HepG2 (cell line): ENCODE results near the gene SYNE2. TPM values are rescaled to one million over a fixed set of nuclear protein-coding genes. Genes with fewer than 3 reads are reported as not detected.

Source experiments
- ATAC-seq: fragments of 200-7000 bp; cut with Tn5 transposase; 3 replicates; pipeline ENCODE4 v1.9.1; 2020; ENCODE audit warnings: mild to moderate bottlenecking, moderate library complexity
- BruUV-seq: library from RNA; stranded (reverse); fragments of 400-500 nt; replicated peaks from 2 replicates; lab custom pipeline; 2021; lab: Mats Ljungman, UMichigan
- CTCF ChIA-PET: fragments of 300-600 bp; formaldehyde crosslinking; extraction: SDS; loops from one replicate; lab custom pipeline; 2021; ENCODE audit warnings: low total read pairs, inconsistent platforms, low intra/inter-chr PET ratio; lab: Yijun Ruan, JAX
- POLR2A ChIA-PET: fragments of 350-600 bp; sonication (Branson Sonifier 250); formaldehyde crosslinking; loops from one replicate; lab custom pipeline; 2020; ENCODE audit warnings: antibody characterized with exemption, inconsistent platforms; lab: Yijun Ruan, JAX
- DNase-seq: peaks from one replicate; pipeline ENCODE4 v3.0.0-alpha.2; 2015; ENCODE audit warnings: low spot score
- FAIRE-seq: peaks from 3 replicates; lab custom pipeline; 2011; peaks lifted over from hg19 to GRCh38; lab: Jason Lieb, UNC
- H2AFZ ChIP-seq: one replicate; pipeline ENCODE4 v1.6.1; 2011; ENCODE audit warnings: low read length, inconsistent platforms
- H3K27ac ChIP-seq: fragments of 300-600 bp; 3 replicates; pipeline ENCODE4 v1.8.0; 2011; ENCODE audit warnings: mixed run types, mild to moderate bottlenecking, mixed read lengths, low read length, inconsistent platforms; ENCODE audit not compliant: insufficient read depth; ENCODE audit errors: extremely low read length
- H3K27me3 ChIP-seq, 2 experiments: fragments of 200-600 bp in 1 of 2; 2 replicates in 1 of 2; 3 replicates in 1 of 2; pipeline versions ENCODE4 v1.6.0 to v1.8.0; 2011; ENCODE audit warnings: low read length in 2 of 2, mild to moderate bottlenecking in 2 of 2, moderate library complexity in 2 of 2, inconsistent platforms in 1 of 2; ENCODE audit not compliant: insufficient read depth in 2 of 2, control insufficient read depth in 1 of 2
- H3K36me3 ChIP-seq, 2 experiments: fragments of 200-600 bp in 1 of 2; replicated peaks in 1 of 2; 2 replicates in 1 of 2; 3 replicates in 1 of 2; pipeline versions ENCODE4 v1.5.1 to v1.8.0; 2011; ENCODE audit warnings: low read length in 2 of 2, inconsistent platforms in 1 of 2; ENCODE audit not compliant: insufficient read depth in 2 of 2, control insufficient read depth in 1 of 2
- H3K4me1 ChIP-seq: 2 replicates; pipeline ENCODE4 v1.5.1; 2012; ENCODE audit warnings: low read length, inconsistent platforms; ENCODE audit not compliant: insufficient read depth
- H3K4me2 ChIP-seq: 2 replicates; pipeline ENCODE4 v1.6.0; 2011; ENCODE audit warnings: low read depth, low read length, inconsistent platforms
- H3K4me3 ChIP-seq, 3 experiments: fragments of 200-600 bp in 1 of 3; sonication (generic), shearing (Covaris generic) in 1 of 3; replicated peaks in 1 of 3; 2 replicates each; pipeline ENCODE4 v1.5.1; 2011 to 2016; ENCODE audit warnings: low read length in 3 of 3, inconsistent platforms in 2 of 3, low read depth in 2 of 3, mild to moderate bottlenecking in 2 of 3, control low read depth in 1 of 3, mixed read lengths in 1 of 3; ENCODE audit not compliant: insufficient read depth in 1 of 3
- H3K79me2 ChIP-seq: one replicate; pipeline ENCODE4 v1.6.1; 2011; ENCODE audit warnings: low read length, inconsistent platforms; ENCODE audit not compliant: insufficient read depth
- H3K9ac ChIP-seq: 2 replicates; pipeline ENCODE4 v1.6.0; 2011; ENCODE audit warnings: mild to moderate bottlenecking, low read depth, low read length, inconsistent platforms; ENCODE audit not compliant: insufficient read depth
- H3K9me3 ChIP-seq: 2 replicates; pipeline ENCODE4 v1.5.1; 2012; ENCODE audit warnings: mild to moderate bottlenecking, low read length
- H4K20me1 ChIP-seq: 2 replicates; pipeline ENCODE4 v1.6.0; 2011; ENCODE audit warnings: inconsistent platforms, mild to moderate bottlenecking, low read length, moderate library complexity; ENCODE audit not compliant: insufficient read depth
- ARID5B ChIP-seq: IDR thresholded peaks from 2 replicates; pipeline ENCODE4 v1.4.0; 2020; ENCODE audit warnings: mild to moderate bottlenecking, missing genetic modification reagents
- ARNT ChIP-seq: fragments of 450-650 bp; IDR thresholded peaks from 2 replicates; pipeline ENCODE4 v1.6.1; 2017
- CBX1 ChIP-seq: IDR thresholded peaks from one replicate; pipeline ENCODE4 v1.6.1; 2016; ENCODE audit warnings: antibody characterized with exemption, low read depth
- CERS6 ChIP-seq: sonication (generic); formaldehyde crosslinking; IDR thresholded peaks from 2 replicates; pipeline ENCODE4 v1.5.0; 2020; ENCODE audit warnings: missing genetic modification reagents
- GATAD1 ChIP-seq: IDR thresholded peaks from 2 replicates; pipeline ENCODE4 v1.6.1; 2016; ENCODE audit warnings: missing genetic modification reagents, missing compliant biosample characterization
- ISL2 ChIP-seq: sonication (generic); formaldehyde crosslinking; IDR thresholded peaks from 2 replicates; pipeline ENCODE4 v1.5.0; 2020; ENCODE audit warnings: missing genetic modification reagents
- RORA ChIP-seq: sonication (generic); formaldehyde crosslinking; IDR thresholded peaks from 2 replicates; pipeline ENCODE4 v1.5.0; 2020; ENCODE audit warnings: mild to moderate bottlenecking, missing genetic modification reagents, moderate library complexity
- SRSF1 ChIP-seq: fragments of 200-400 bp; formaldehyde crosslinking; optimal IDR thresholded peaks from 2 replicates; pipeline ENCODE3; 2017; ENCODE audit warnings: mild to moderate bottlenecking, low read depth, low read length, moderate library complexity
- STAT5B ChIP-seq: sonication (generic); formaldehyde crosslinking; IDR thresholded peaks from 2 replicates; pipeline ENCODE4 v1.4.0; 2020; ENCODE audit warnings: missing genetic modification reagents
- ZMYM2 ChIP-seq: sonication (generic); formaldehyde crosslinking; IDR thresholded peaks from 2 replicates; pipeline ENCODE4 v1.8.0; 2022; ENCODE audit warnings: mild to moderate bottlenecking, missing genetic modification reagents
- ZNF274 ChIP-seq: sonication (generic); formaldehyde crosslinking; IDR thresholded peaks from 2 replicates; pipeline ENCODE4 v1.5.1; 2020; ENCODE audit warnings: mild to moderate bottlenecking, missing genetic modification reagents
- ZNF546 ChIP-seq: sonication (generic); formaldehyde crosslinking; conservative IDR thresholded peaks from 2 replicates; pipeline ENCODE4 v1.8.1; 2023; ENCODE audit warnings: mild to moderate bottlenecking, missing genetic modification reagents
- ZNF547 ChIP-seq: sonication (generic); formaldehyde crosslinking; IDR thresholded peaks from 2 replicates; pipeline ENCODE4 v1.5.1; 2020; ENCODE audit warnings: mild to moderate bottlenecking, missing genetic modification reagents
- WGBS: methylation state at CpG from one replicate; pipeline ENCODE4 v1.1.6; 2017; ENCODE audit warnings: low lambda C conversion rate; 5-methylcytosine and 5-hydroxymethylcytosine counted together
- in situ Hi-C: cut with HindIII; loops from 2 replicates; pipeline ENCODE4 v1.10.0; 2017; ENCODE audit warnings: low pct_unique_long_range_greater_than_20kb; ENCODE audit not compliant: extremely low pct_ligation_motif_present
- intact Hi-C: fragments of 100-400 bp; cut with micrococcal nuclease; formaldehyde crosslinking; loops from one replicate; pipeline ENCODE4 v1.10.0; 2022; ENCODE audit not compliant: unreplicated experiment
- polyA plus RNA-seq, 8 experiments: library from polyadenylated mRNA; depleted of rRNA in 3 of 8; stranded (reverse) in 7 of 8; unstranded in 1 of 8; fragments of >200 nt; fragmentation: Illumina TruSeq in 4 of 8; extraction: Trizol in 4 of 8; gene quantifications; 2 replicates each; pipeline versions ENCODE4 v1.2.1 to v1.2.3, GENCODE V29; 2011 to 2016; ENCODE audit warnings: low read depth in 4 of 8, missing spikeins in 1 of 8, mixed read lengths in 1 of 8; ENCODE audit not compliant: insufficient read depth in 1 of 8
- total RNA-seq, 5 experiments: library from RNA; depleted of rRNA; stranded (reverse); fragments of >200 nt; fragmentation: Illumina TruSeq; extraction: Trizol; gene quantifications; 2 replicates each; pipeline ENCODE4 v1.2.3, GENCODE V29; 2016; ENCODE audit warnings: low read depth in 1 of 5
- TF ChIP-seq, protein P1 (sequence below): IDR thresholded peaks from 2 replicates; pipeline ENCODE4 v1.6.1; 2012; ENCODE audit warnings: low read depth, low read length, improper control_type of control experiment
- TF ChIP-seq, protein P2 (sequence below): sonication (generic); formaldehyde crosslinking; IDR thresholded peaks from 2 replicates; pipeline ENCODE4 v1.8.0; 2022; ENCODE audit warnings: low read depth, missing genetic modification reagents
- TF ChIP-seq, protein P3 (sequence below): sonication (generic); formaldehyde crosslinking; IDR thresholded peaks from 2 replicates; pipeline ENCODE4 v1.4.0; 2020; ENCODE audit warnings: low read depth, mild to moderate bottlenecking, missing genetic modification reagents

Gene SYNE2
- total and polyA plus RNA-seq, 2 of the 13 experiments (the other 11 are each of a cell fraction or from before 2014, with no cell fraction given) = 6.2 to 13.3 TPM

DNA sequence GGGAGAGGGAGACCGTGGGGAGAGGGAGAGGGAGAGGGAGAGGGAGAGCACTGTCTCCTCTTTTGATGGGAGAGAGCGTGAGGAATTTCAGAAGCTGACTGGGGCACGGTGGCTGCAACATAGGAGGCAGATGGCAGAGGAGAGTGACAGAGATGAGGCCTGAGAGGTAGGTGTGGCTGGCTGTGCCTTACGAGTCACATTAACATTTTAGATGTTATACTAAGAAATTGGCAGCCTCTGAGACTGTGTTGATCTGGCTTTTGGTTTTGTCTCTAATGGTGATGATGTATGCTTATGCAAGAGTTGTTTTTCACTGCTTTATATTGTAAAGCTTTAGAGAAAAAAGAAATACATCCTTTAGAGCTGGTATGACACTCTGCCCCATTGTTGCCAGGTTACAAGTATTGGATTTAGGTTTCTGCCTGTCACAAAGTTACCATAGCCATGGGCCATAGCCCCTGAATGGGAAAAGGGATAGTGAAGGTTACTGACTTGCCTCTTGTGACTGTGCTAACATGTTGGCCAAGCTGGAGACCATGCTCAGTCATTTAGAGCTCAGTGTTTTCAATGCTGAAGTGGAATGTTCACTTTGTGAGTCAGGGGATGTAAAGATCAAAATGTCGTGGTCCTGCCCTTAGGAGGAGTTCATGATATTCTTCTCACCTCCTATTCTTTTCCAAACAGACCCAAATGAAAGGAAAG is 186.2 kb downstream of the SYNE2 start:
- H3K79me2 ChIP-seq = no peaks in the 10 kb centered on the region
- H4K20me1 ChIP-seq = no peaks in the 10 kb centered on the region
- no peak for ATAC-seq
- BruUV-seq = no TSS peak
- H3K4me3 ChIP-seq = no peak overlapping the region
- ChIA-PET CTCF (no interaction called here), POLR2A (no interaction called here)
- 93% methylated on average over 5 of the region's 5 CpGs for WGBS
- TF ChIP-seq SRSF1 = no peak
- TF ChIP-seq, protein P1, sequence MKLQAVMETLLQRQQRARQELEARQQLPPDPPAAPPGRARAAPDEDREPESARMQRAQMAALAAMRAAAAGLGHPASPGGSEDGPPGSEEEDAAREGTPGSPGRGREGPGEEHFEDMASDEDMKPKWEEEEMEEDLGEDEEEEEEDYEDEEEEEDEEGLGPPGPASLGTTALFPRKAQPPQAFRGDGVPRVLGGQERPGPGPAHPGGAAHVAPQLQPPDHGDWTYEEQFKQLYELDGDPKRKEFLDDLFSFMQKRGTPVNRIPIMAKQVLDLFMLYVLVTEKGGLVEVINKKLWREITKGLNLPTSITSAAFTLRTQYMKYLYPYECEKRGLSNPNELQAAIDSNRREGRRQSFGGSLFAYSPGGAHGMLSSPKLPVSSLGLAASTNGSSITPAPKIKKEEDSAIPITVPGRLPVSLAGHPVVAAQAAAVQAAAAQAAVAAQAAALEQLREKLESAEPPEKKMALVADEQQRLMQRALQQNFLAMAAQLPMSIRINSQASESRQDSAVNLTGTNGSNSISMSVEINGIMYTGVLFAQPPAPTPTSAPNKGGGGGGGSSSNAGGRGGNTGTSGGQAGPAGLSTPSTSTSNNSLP = no peak
- TF ChIP-seq STAT5B (CRISPR knock-in tag) = no peak
- no peak for TF ChIP-seq ARNT
- TF ChIP-seq, protein P2, sequence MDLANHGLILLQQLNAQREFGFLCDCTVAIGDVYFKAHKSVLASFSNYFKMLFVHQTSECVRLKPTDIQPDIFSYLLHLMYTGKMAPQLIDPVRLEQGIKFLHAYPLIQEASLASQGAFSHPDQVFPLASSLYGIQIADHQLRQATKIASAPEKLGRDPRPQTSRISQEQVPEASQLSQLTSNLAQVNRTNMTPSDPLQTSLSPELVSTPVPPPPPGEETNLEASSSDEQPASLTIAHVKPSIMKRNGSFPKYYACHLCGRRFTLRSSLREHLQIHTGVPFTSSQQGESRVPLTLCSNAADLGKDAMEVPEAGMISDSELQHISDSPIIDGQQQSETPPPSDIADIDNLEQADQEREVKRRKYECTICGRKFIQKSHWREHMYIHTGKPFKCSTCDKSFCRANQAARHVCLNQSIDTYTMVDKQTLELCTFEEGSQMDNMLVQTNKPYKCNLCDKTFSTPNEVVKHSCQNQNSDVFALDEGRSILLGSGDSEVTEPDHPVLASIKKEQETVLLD = no peak
- no peak for TF ChIP-seq GATAD1 (CRISPR knock-in tag)
- TF ChIP-seq, protein P3, sequence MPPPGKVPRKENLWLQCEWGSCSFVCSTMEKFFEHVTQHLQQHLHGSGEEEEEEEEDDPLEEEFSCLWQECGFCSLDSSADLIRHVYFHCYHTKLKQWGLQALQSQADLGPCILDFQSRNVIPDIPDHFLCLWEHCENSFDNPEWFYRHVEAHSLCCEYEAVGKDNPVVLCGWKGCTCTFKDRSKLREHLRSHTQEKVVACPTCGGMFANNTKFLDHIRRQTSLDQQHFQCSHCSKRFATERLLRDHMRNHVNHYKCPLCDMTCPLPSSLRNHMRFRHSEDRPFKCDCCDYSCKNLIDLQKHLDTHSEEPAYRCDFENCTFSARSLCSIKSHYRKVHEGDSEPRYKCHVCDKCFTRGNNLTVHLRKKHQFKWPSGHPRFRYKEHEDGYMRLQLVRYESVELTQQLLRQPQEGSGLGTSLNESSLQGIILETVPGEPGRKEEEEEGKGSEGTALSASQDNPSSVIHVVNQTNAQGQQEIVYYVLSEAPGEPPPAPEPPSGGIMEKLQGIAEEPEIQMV (CRISPR knock-in tag) = no peak
- TF ChIP-seq ZNF546 = no peak
- TF ChIP-seq RORA = no peak
- no peak for TF ChIP-seq ZNF547 (CRISPR knock-in tag)
- TF ChIP-seq ISL2 (CRISPR knock-in tag) = no peak
- no peak for TF ChIP-seq ZMYM2 (CRISPR knock-in tag)
- no peak for TF ChIP-seq CERS6
- no peak for TF ChIP-seq ZNF274 (CRISPR knock-in tag)
- no peak for TF ChIP-seq ARID5B (CRISPR knock-in tag)
- no peak for TF ChIP-seq CBX1
- H3K36me3 ChIP-seq = no peaks in the 10 kb centered on the region
- in situ Hi-C loops = no loop called here
- intact Hi-C loops = no loop called here
- H2AFZ ChIP-seq = no peak overlapping the region
- DNase-seq = no peak
- H3K4me1 ChIP-seq = no peaks in the 10 kb centered on the region
- H3K27me3 ChIP-seq = no peaks in the 10 kb centered on the region
- no peak overlapping the region for H3K4me2 ChIP-seq
- H3K9ac ChIP-seq = no peak overlapping the region
- no peak for FAIRE-seq
- no peaks in the 10 kb centered on the region for H3K9me3 ChIP-seq
- no peak overlapping the region for H3K27ac ChIP-seq
